ENCODE measurements around the gene EXOSC7. TPM values are rescaled to one million over a fixed set of nuclear protein-coding genes. Genes with fewer than 3 reads are reported as not detected.

The EXOSC7 gene
- total RNA-seq, 1 donor from 2014 or later, result 36.7 TPM

GRCh38 chr3:45001738-45002137 lies 25.7 kb downstream of the EXOSC7 start:
- H3K27ac Mint-ChIP-seq (ENCODE audit: unreplicated experiment), result no peak overlapping the region
- no peaks in the 10 kb centered on the region for H3K9me3 Mint-ChIP-seq (ENCODE audit: unreplicated experiment)
- no peak overlapping the region for H3K4me3 Mint-ChIP-seq (ENCODE audit: unreplicated experiment)
- H3K36me3 Mint-ChIP-seq (ENCODE audit: unreplicated experiment), result peaks cover 63% of the 10 kb centered on the region
- no peaks in the 10 kb centered on the region for H3K4me1 Mint-ChIP-seq (ENCODE audit: unreplicated experiment)
- TF ChIP-seq CTCF (IDR thresholded peaks at IDR 0.05), result no peak
- no peak for DNase-seq (ENCODE audit: extremely low spot score, unreplicated experiment)
- H3K27me3 Mint-ChIP-seq (ENCODE audit: unreplicated experiment), result no peaks in the 10 kb centered on the region

- no peak for DNase-seq (ENCODE audit: extremely low spot score, unreplicated experiment)
- Mint-ChIP-seq H3K27me3 (ENCODE audit: unreplicated experiment) (no peaks in the 10 kb centered on the region), H3K9me3 (ENCODE audit: unreplicated experiment) (no peaks in the 10 kb centered on the region), H3K27ac (ENCODE audit: unreplicated experiment) (no peak overlapping the region), H3K4me3 (ENCODE audit: unreplicated experiment) (no peak overlapping the region), H3K36me3 (ENCODE audit: unreplicated experiment) (peaks cover 66% of the 10 kb centered on the region), H3K4me1 (ENCODE audit: unreplicated experiment) (no peaks in the 10 kb centered on the region)
- TF ChIP-seq CTCF (IDR thresholded peaks at IDR 0.05), result no peak
These were observed 26.2 kb downstream of the EXOSC7 start for GRCh38 chr3:45002139-45002660.

- Mint-ChIP-seq H3K36me3 (ENCODE audit: unreplicated experiment) (peaks cover 67% of the 10 kb centered on the region), H3K27me3 (ENCODE audit: unreplicated experiment) (no peaks in the 10 kb centered on the region), H3K27ac (ENCODE audit: unreplicated experiment) (no peak overlapping the region), H3K4me1 (ENCODE audit: unreplicated experiment) (no peaks in the 10 kb centered on the region), H3K9me3 (ENCODE audit: unreplicated experiment) (no peaks in the 10 kb centered on the region), H3K4me3 (ENCODE audit: unreplicated experiment) (no peak overlapping the region)
- no peak for TF ChIP-seq CTCF (IDR thresholded peaks at IDR 0.05)
- DNase-seq (ENCODE audit: extremely low spot score, unreplicated experiment), result no peak
These were observed 26.7 kb downstream of the EXOSC7 start for GRCh38 chr3:45002720-45003119.

GRCh38 chr3:45003406-45003805 lies 27.4 kb downstream of the EXOSC7 start:
- DNase-seq (ENCODE audit: extremely low spot score, unreplicated experiment), result no peak
- no peaks in the 10 kb centered on the region for H3K9me3 Mint-ChIP-seq (ENCODE audit: unreplicated experiment)
- H3K27ac Mint-ChIP-seq (ENCODE audit: unreplicated experiment), result no peak overlapping the region
- H3K27me3 Mint-ChIP-seq (ENCODE audit: unreplicated experiment), result no peaks in the 10 kb centered on the region
- peaks cover 3% of the 10 kb centered on the region for H3K4me1 Mint-ChIP-seq (ENCODE audit: unreplicated experiment)
- H3K36me3 Mint-ChIP-seq (ENCODE audit: unreplicated experiment), result peaks cover 69% of the 10 kb centered on the region
- no peak overlapping the region for H3K4me3 Mint-ChIP-seq (ENCODE audit: unreplicated experiment)
- no peak for TF ChIP-seq CTCF (IDR thresholded peaks at IDR 0.05)

- DNase-seq (ENCODE audit: extremely low spot score, unreplicated experiment), result no peak
- H3K36me3 Mint-ChIP-seq (ENCODE audit: unreplicated experiment), result peaks cover 66% of the 10 kb centered on the region
- TF ChIP-seq CTCF (IDR thresholded peaks at IDR 0.05), result no peak
- no peak overlapping the region for H3K4me3 Mint-ChIP-seq (ENCODE audit: unreplicated experiment)
- peaks cover 3% of the 10 kb centered on the region for H3K4me1 Mint-ChIP-seq (ENCODE audit: unreplicated experiment)
- no peak overlapping the region for H3K27ac Mint-ChIP-seq (ENCODE audit: unreplicated experiment)
- no peaks in the 10 kb centered on the region for H3K9me3 Mint-ChIP-seq (ENCODE audit: unreplicated experiment)
- H3K27me3 Mint-ChIP-seq (ENCODE audit: unreplicated experiment), result no peaks in the 10 kb centered on the region
These were observed 27.8 kb downstream of the EXOSC7 start for GRCh38 chr3:45003859-45004258.
